Endothelial cell of umbilical vein (primary cell): ENCODE data around the gene MROH9. TPM values are rescaled to one million over a fixed set of nuclear protein-coding genes. Genes with fewer than 3 reads are reported as not detected.

Experiments
- BruUV-seq: library from RNA; stranded (reverse); fragments of 400-500 nt; replicated peaks from 2 replicates; lab custom pipeline; 2021; lab: Mats Ljungman, UMichigan
- CTCF ChIA-PET: fragments of 300-600, 350-600 bp; sonication (Branson Sonifier 250); formaldehyde crosslinking; loops from one replicate; lab custom pipeline; 2021; ENCODE audit warnings: antibody characterized with exemption, inconsistent platforms; lab: Charles Lee
- POLR2A ChIA-PET: fragments of 300-600, 350-600 bp; sonication (Branson Sonifier 250); formaldehyde crosslinking; loops from one replicate; lab custom pipeline; 2021; ENCODE audit warnings: antibody characterized with exemption, inconsistent platforms; lab: Charles Lee
- DNase-seq: peaks from one replicate; pipeline ENCODE4 v3.0.0-alpha.2; 2011; ENCODE audit warnings: low read depth, low spot score
- FAIRE-seq: peaks from 2 replicates; lab custom pipeline; 2011; peaks lifted over from hg19 to GRCh38; lab: Jason Lieb, UNC
- H2AFZ ChIP-seq: 2 replicates; pipeline ENCODE4 v1.6.0; 2012; ENCODE audit warnings: low read depth, low read length, control low read depth, inconsistent platforms
- H3K27ac ChIP-seq: 2 replicates; pipeline ENCODE4 v1.5.1; 2011; ENCODE audit warnings: low read depth, mild to moderate bottlenecking, control low read depth, low read length, moderate library complexity; ENCODE audit not compliant: insufficient read depth
- H3K27me3 ChIP-seq, 2 experiments: 2 replicates each; pipeline versions ENCODE4 v1.6.0 to v1.6.1; 2011; ENCODE audit warnings: low read length in 2 of 2, mixed read lengths in 1 of 2; ENCODE audit not compliant: control insufficient read depth in 2 of 2, insufficient read depth in 2 of 2
- H3K36me3 ChIP-seq, 2 experiments: 2 replicates in 1 of 2; 3 replicates in 1 of 2; pipeline ENCODE4 v1.5.1; 2011; ENCODE audit warnings: low read length in 2 of 2, mild to moderate bottlenecking in 1 of 2, moderate library complexity in 1 of 2; ENCODE audit not compliant: control insufficient read depth in 2 of 2, insufficient read depth in 2 of 2; ENCODE audit errors: extremely low read depth in 1 of 2
- H3K4me1 ChIP-seq: 3 replicates; pipeline ENCODE4 v1.5.1; 2011; ENCODE audit warnings: mild to moderate bottlenecking, low read length; ENCODE audit not compliant: control insufficient read depth, insufficient read depth; ENCODE audit errors: extremely low read depth
- H3K4me2 ChIP-seq: 2 replicates; pipeline ENCODE4 v1.6.1; 2011; ENCODE audit warnings: low read length, control low read depth, mixed read lengths; ENCODE audit not compliant: insufficient read depth
- H3K4me3 ChIP-seq, 3 experiments: fragments of 200-600 bp in 1 of 3; sonication (generic), shearing (Covaris generic) in 1 of 3; replicated peaks in 1 of 3; 2 replicates each; pipeline ENCODE4 v1.5.1; 2011 to 2016; ENCODE audit warnings: control low read depth in 3 of 3, low read length in 3 of 3, mild to moderate bottlenecking in 2 of 3, inconsistent platforms in 1 of 3, low read depth in 1 of 3, moderate library complexity in 1 of 3; ENCODE audit not compliant: insufficient read depth in 1 of 3
- H3K79me2 ChIP-seq: 2 replicates; pipeline ENCODE4 v1.6.0; 2012; ENCODE audit warnings: low read length, inconsistent platforms; ENCODE audit not compliant: control insufficient read depth, insufficient read depth
- H3K9ac ChIP-seq: replicated peaks from 2 replicates; pipeline ENCODE3; 2011; ENCODE audit warnings: low read length, control low read depth; ENCODE audit not compliant: insufficient read depth; ENCODE audit errors: extremely low read depth
- H3K9me1 ChIP-seq: replicated peaks from 3 replicates; pipeline ENCODE4 v1.6.0; 2011; ENCODE audit warnings: mild to moderate bottlenecking, low read length; ENCODE audit not compliant: control insufficient read depth, insufficient read depth; ENCODE audit errors: extremely low read depth
- H3K9me3 ChIP-seq: replicated peaks from 2 replicates; pipeline ENCODE4 v1.5.1; 2012; ENCODE audit warnings: low read length, inconsistent platforms; ENCODE audit not compliant: control insufficient read depth, insufficient read depth
- H4K20me1 ChIP-seq: replicated peaks from 2 replicates; pipeline ENCODE3; 2011; ENCODE audit warnings: mild to moderate bottlenecking, low read length; ENCODE audit not compliant: control insufficient read depth, insufficient read depth; ENCODE audit errors: extremely low read depth
- FOS ChIP-seq: IDR thresholded peaks from 2 replicates; pipeline ENCODE4 v1.6.1; 2011; ENCODE audit warnings: mild to moderate bottlenecking, low read length, moderate library complexity, borderline replicate concordance; ENCODE audit not compliant: insufficient read depth
- JUN ChIP-seq: IDR thresholded peaks from 2 replicates; pipeline ENCODE4 v1.6.1; 2011; ENCODE audit warnings: borderline replicate concordance, low read depth; ENCODE audit not compliant: insufficient read length, insufficient read depth
- MYC ChIP-seq: IDR thresholded peaks from one replicate; pipeline ENCODE4 v1.6.1; 2011; ENCODE audit warnings: mild to moderate bottlenecking, low read depth, low read length
- POLR2A ChIP-seq: IDR thresholded peaks from 2 replicates; pipeline ENCODE4 v1.6.1; 2012; ENCODE audit warnings: low read depth, mild to moderate bottlenecking, control low read depth, low read length
- POLR2AphosphoS5 ChIP-seq: IDR thresholded peaks from 2 replicates; pipeline ENCODE4 v1.6.1; 2012; ENCODE audit warnings: low read depth, mild to moderate bottlenecking, control low read depth, low read length, moderate library complexity; ENCODE audit not compliant: insufficient read depth
- dilution Hi-C: fragments of 300-500 bp; cut with MboI; formaldehyde crosslinking; loops from one replicate; pipeline ENCODE4 v1.15.0; 2019; ENCODE audit warnings: low sequenced_read_pairs; ENCODE audit not compliant: extremely low pct_ligation_motif_present
- intact Hi-C: fragments of 100-400 bp; cut with micrococcal nuclease; formaldehyde crosslinking; loops from one replicate; pipeline ENCODE4 v1.10.0; 2022
- polyA plus RNA-seq, 4 experiments: library from polyadenylated mRNA; depleted of rRNA in 3 of 4; stranded (reverse) in 3 of 4; unstranded in 1 of 4; fragments of >200 nt; gene quantifications; 2 replicates each; pipeline versions ENCODE4 v1.2.1 to v1.2.3, GENCODE V29; 2011 to 2012; ENCODE audit warnings: missing spikeins in 1 of 4
- total RNA-seq: library from RNA; stranded (reverse); gene quantifications from 2 replicates; pipeline ENCODE4 v1.2.3, GENCODE V29; 2021
- TF ChIP-seq, protein P1 (sequence below), 2 donors: IDR thresholded peaks; 1 replicate in 1 of 2; 2 replicates in 1 of 2; pipeline ENCODE4 v1.5.1; 2011; ENCODE audit warnings: low read length in 2 of 2, mild to moderate bottlenecking in 2 of 2, moderate library complexity in 2 of 2, control low read depth in 1 of 2, inconsistent platforms in 1 of 2, low read depth in 1 of 2; ENCODE audit not compliant: insufficient read depth in 1 of 2; ENCODE audit errors: extremely low read depth in 1 of 2

The MROH9 gene
- total and polyA plus RNA-seq, 2 donors (not counting 3 experiments of a cell fraction or from before 2014, with no cell fraction given) = not detected

DNA sequence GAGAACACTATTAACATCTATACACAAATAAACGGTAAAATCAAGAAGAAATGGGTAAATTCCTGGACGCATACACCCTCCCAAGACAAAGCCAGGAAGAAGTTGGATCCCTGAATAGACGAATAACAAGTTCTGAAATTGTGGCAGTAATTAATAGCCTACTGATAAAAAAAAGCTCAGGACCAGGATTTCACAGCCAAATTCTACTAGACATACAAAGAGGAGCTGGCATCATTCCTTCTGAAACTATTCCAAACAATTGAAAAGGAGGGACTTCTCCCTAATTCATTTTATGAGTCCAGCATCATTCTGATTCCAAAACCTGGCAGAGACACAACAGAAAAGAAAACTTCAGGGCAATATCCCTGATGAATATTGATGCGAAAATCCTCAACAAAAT, 84.6 kb downstream of the MROH9 start:
- TF ChIP-seq, protein P1, sequence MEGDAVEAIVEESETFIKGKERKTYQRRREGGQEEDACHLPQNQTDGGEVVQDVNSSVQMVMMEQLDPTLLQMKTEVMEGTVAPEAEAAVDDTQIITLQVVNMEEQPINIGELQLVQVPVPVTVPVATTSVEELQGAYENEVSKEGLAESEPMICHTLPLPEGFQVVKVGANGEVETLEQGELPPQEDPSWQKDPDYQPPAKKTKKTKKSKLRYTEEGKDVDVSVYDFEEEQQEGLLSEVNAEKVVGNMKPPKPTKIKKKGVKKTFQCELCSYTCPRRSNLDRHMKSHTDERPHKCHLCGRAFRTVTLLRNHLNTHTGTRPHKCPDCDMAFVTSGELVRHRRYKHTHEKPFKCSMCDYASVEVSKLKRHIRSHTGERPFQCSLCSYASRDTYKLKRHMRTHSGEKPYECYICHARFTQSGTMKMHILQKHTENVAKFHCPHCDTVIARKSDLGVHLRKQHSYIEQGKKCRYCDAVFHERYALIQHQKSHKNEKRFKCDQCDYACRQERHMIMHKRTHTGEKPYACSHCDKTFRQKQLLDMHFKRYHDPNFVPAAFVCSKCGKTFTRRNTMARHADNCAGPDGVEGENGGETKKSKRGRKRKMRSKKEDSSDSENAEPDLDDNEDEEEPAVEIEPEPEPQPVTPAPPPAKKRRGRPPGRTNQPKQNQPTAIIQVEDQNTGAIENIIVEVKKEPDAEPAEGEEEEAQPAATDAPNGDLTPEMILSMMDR (IDR thresholded peaks at IDR 0.05; ENCODE audit: extremely low read depth in 1 of 2, insufficient read depth in 1 of 2, low read depth in 1 of 2, low read length in 2 of 2) = no peak
- TF ChIP-seq FOS = no peak
- TF ChIP-seq MYC = no peak
- no peak for TF ChIP-seq JUN
- no peak for TF ChIP-seq POLR2A
- no peak for TF ChIP-seq POLR2AphosphoS5
- H3K4me3 ChIP-seq = no peak overlapping the region
- no peak for DNase-seq
- BruUV-seq = no TSS peak
- H3K79me2 ChIP-seq = no peaks in the 10 kb centered on the region
- H3K4me1 ChIP-seq = no peaks in the 10 kb centered on the region
- H3K9me3 ChIP-seq = no peaks in the 10 kb centered on the region
- FAIRE-seq = no peak
- no peaks in the 10 kb centered on the region for H3K9me1 ChIP-seq
- H3K36me3 ChIP-seq = no peaks in the 10 kb centered on the region
- no peak overlapping the region for H2AFZ ChIP-seq
- intact Hi-C loops = no loop called here
- H3K27ac ChIP-seq = no peak overlapping the region
- no peaks in the 10 kb centered on the region for H3K27me3 ChIP-seq
- ChIA-PET POLR2A (no interaction called here), CTCF (no interaction called here)
- no peak overlapping the region for H3K4me2 ChIP-seq
- H4K20me1 ChIP-seq = no peaks in the 10 kb centered on the region
- H3K9ac ChIP-seq = no peak overlapping the region
- dilution Hi-C loops = no loop called here
